Left renal pelvis (tissue), 4 donors: ENCODE data around the gene GAK. TPM values are rescaled to one million over a fixed set of nuclear protein-coding genes. Genes with fewer than 3 reads are reported as not detected.

Experiments used
- DNase-seq, 4 donors: peaks; one replicate each; pipeline ENCODE4 v3.0.0-alpha.2; 2013; ENCODE audit warnings: low read depth in 4 of 4, low spot score in 3 of 4
- polyA plus RNA-seq, 4 donors: library from polyadenylated mRNA; unstranded; fragments of 120-200 nt; gene quantifications; one replicate each; pipeline ENCODE4 v1.2.1, GENCODE V29; 2013; ENCODE audit not compliant: insufficient read length in 4 of 4

The GAK gene
- polyA plus RNA-seq, 4 donors, result 51.8 to 82.9 (median 61.0) TPM

GRCh38 chr4:910366-911091 lies 21.6 kb downstream of the GAK start:
- no peak for DNase-seq

- no peak for DNase-seq
Observed at GRCh38 chr4:909821-910220, 22.3 kb downstream of the GAK start.

GRCh38 chr4:909131-909571 lies 23.0 kb downstream of the GAK start:
- DNase-seq, result no peak

GRCh38 chr4:907691-908425 lies 24.3 kb downstream of the GAK start:
- DNase-seq, result no peak

- no peak for DNase-seq
Observed at GRCh38 chr4:907103-907400, 25.1 kb downstream of the GAK start.

- no peak for DNase-seq
Observed at GRCh38 chr4:906339-907102, 25.6 kb downstream of the GAK start.

- no peak for DNase-seq
Observed at GRCh38 chr4:905485-906338, 26.4 kb downstream of the GAK start.

- DNase-seq, result no peak
Observed at GRCh38 chr4:903066-904046, 28.8 kb downstream of the GAK start.

- DNase-seq, result no peak
Observed at GRCh38 chr4:901192-901910, 30.8 kb downstream of the GAK start.

GRCh38 chr4:900721-901120 lies 31.4 kb downstream of the GAK start:
- DNase-seq, result no peak

- DNase-seq, result no peak
Observed at GRCh38 chr4:900073-900472, 32.0 kb downstream of the GAK start.

GRCh38 chr4:899556-899906 lies 32.6 kb downstream of the GAK start:
- no peak for DNase-seq

GRCh38 chr4:898869-899555 lies 33.1 kb downstream of the GAK start:
- DNase-seq, result no peak

- DNase-seq, result no peak
Observed at GRCh38 chr4:898123-898522, 34.0 kb downstream of the GAK start.

GRCh38 chr4:896630-897029 lies 35.5 kb downstream of the GAK start:
- no peak for DNase-seq

GRCh38 chr4:896216-896615 lies 35.9 kb downstream of the GAK start:
- no peak for DNase-seq

GRCh38 chr4:895596-895995 lies 36.5 kb downstream of the GAK start:
- DNase-seq, result no peak

GRCh38 chr4:893995-894705 lies 38.0 kb downstream of the GAK start:
- no peak for DNase-seq
